Stimulated activated CD8-positive, alpha-beta memory T cell treated with anti-CD3 and anti-CD28 coated beads, Interleukin-4, amount 100 ng/mL, for 48 hours (primary cell): ENCODE measurements around the gene CHMP2A.
"Not testable (repeated sequence)": the region's sequence is repeated elsewhere in the genome, so short reads cannot be mapped to it uniquely, and the experiment has no call there.

ENCODE experiments used
- DNase-seq: peaks from one replicate; pipeline ENCODE4 v3.0.0-alpha.2; 2020

The CHMP2A gene

GRCh38 chr19:58553799-58554493 is 959 bp downstream of the CHMP2A start:
- no peak for DNase-seq

GRCh38 chr19:58552655-58553054 is 2.2 kb downstream of the CHMP2A start:
- DNase-seq = no peak

GRCh38 chr19:58551577-58552471 is 3.1 kb downstream of the CHMP2A start:
- peak; percentile 32 for DNase-seq

- no peak for DNase-seq
Measured at GRCh38 chr19:58551123-58551497, 3.8 kb downstream of the CHMP2A start.

GRCh38 chr19:58550362-58551122 is 4.4 kb downstream of the CHMP2A start:
- peak; percentile 28 for DNase-seq

- peak; percentile 24 for DNase-seq
Measured at GRCh38 chr19:58549664-58550361, 5.1 kb downstream of the CHMP2A start.

GRCh38 chr19:58548859-58549663 is 5.8 kb downstream of the CHMP2A start:
- peak; percentile 23 for DNase-seq

- DNase-seq = peak; percentile 22
Measured at GRCh38 chr19:58547323-58548312, 7.3 kb downstream of the CHMP2A start.

GRCh38 chr19:58546019-58546530 is 8.8 kb downstream of the CHMP2A start:
- no peak for DNase-seq

- peak; percentile 33 for DNase-seq
Measured at GRCh38 chr19:58545286-58546018, 9.5 kb downstream of the CHMP2A start.

GRCh38 chr19:58544591-58545285 is 10.2 kb downstream of the CHMP2A start:
- DNase-seq = no peak

- DNase-seq = peak; percentile 100
Measured at GRCh38 chr19:58543826-58544590, 10.9 kb downstream of the CHMP2A start, which contains the start of gene TRIM28. TRIM28 (plus strand) TSS chr19:58544064; CDS start chr19:58544758, 694 bp downstream.

GRCh38 chr19:58542641-58543372 is 12.1 kb downstream of the CHMP2A start:
- DNase-seq = not testable (repeated sequence)

GRCh38 chr19:58539169-58539559 is 15.7 kb downstream of the CHMP2A start:
- not testable (repeated sequence) for DNase-seq

- peak; percentile 71 for DNase-seq
Measured at GRCh38 chr19:58538257-58539168, 16.4 kb downstream of the CHMP2A start.
